H9 (cell line): ENCODE measurements around the gene LRP3. TPM values are rescaled to one million over a fixed set of nuclear protein-coding genes. Genes with fewer than 3 reads are reported as not detected.
A peak's percentile ranks its signal among the peaks of the same experiment; 100 is the strongest.

Source experiments
- DNase-seq: peaks from one replicate; pipeline ENCODE4 v3.0.0-alpha.2; 2017
- H2AFZ ChIP-seq: one replicate; pipeline ENCODE4 v1.6.1; 2013; ENCODE audit warnings: mild to moderate bottlenecking, low read length, control low read depth, moderate library complexity
- H2AK5ac ChIP-seq: 2 replicates; pipeline ENCODE4 v1.6.1; 2013; ENCODE audit warnings: low read length, control low read depth, mixed read lengths; ENCODE audit not compliant: insufficient read length
- H2BK120ac ChIP-seq: one replicate; pipeline ENCODE4 v1.6.1; 2013; ENCODE audit warnings: low read depth, mild to moderate bottlenecking, low read length, control low read depth, inconsistent platforms; ENCODE audit not compliant: poor library complexity, severe bottlenecking
- H2BK12ac ChIP-seq: 2 replicates; pipeline ENCODE4 v1.6.1; 2013; ENCODE audit warnings: low read length, control low read depth, mixed read lengths, low read depth; ENCODE audit not compliant: insufficient read length
- H2BK15ac ChIP-seq: 2 replicates; pipeline ENCODE4 v1.6.1; 2013; ENCODE audit warnings: low read depth, low read length, control low read depth
- H2BK20ac ChIP-seq: one replicate; pipeline ENCODE4 v1.6.1; 2013; ENCODE audit warnings: low read depth, mild to moderate bottlenecking, low read length, control low read depth, inconsistent platforms; ENCODE audit not compliant: poor library complexity, severe bottlenecking
- H2BK5ac ChIP-seq: 2 replicates; pipeline ENCODE4 v1.6.1; 2013; ENCODE audit warnings: low read length, control low read depth, mixed read lengths; ENCODE audit not compliant: insufficient read length
- H3K14ac ChIP-seq: 2 replicates; pipeline ENCODE4 v1.6.1; 2013; ENCODE audit warnings: low read length, control low read depth; ENCODE audit not compliant: insufficient read depth
- H3K18ac ChIP-seq: 2 replicates; pipeline ENCODE4 v1.6.1; 2013; ENCODE audit warnings: low read depth, mild to moderate bottlenecking, mixed read lengths, low read length, control low read depth; ENCODE audit not compliant: insufficient read length
- H3K23ac ChIP-seq: 2 replicates; pipeline ENCODE4 v1.6.1; 2013; ENCODE audit warnings: low read length, control low read depth, mixed read lengths, low read depth; ENCODE audit not compliant: insufficient read length
- H3K23me2 ChIP-seq: 2 replicates; pipeline ENCODE4 v1.6.1; 2013; ENCODE audit warnings: low read depth, mild to moderate bottlenecking, mixed read lengths, low read length, control low read depth; ENCODE audit not compliant: insufficient read length, poor library complexity, severe bottlenecking
- H3K27ac ChIP-seq: 2 replicates; pipeline ENCODE4 v1.5.1; 2013; ENCODE audit warnings: low read length, control low read depth, mixed read lengths, low read depth; ENCODE audit not compliant: insufficient read length
- H3K27me3 ChIP-seq: 2 replicates; pipeline ENCODE4 v1.6.1; 2013; ENCODE audit warnings: low read length, control low read depth, inconsistent platforms; ENCODE audit not compliant: insufficient read depth
- H3K4ac ChIP-seq: 2 replicates; pipeline ENCODE4 v1.6.1; 2013; ENCODE audit warnings: low read depth, mild to moderate bottlenecking, control low read depth, inconsistent platforms, low read length, moderate library complexity
- H3K4me1 ChIP-seq: 2 replicates; pipeline ENCODE4 v1.6.1; 2013; ENCODE audit warnings: low read length, control low read depth, inconsistent platforms; ENCODE audit not compliant: insufficient read depth
- H3K4me2 ChIP-seq: 2 replicates; pipeline ENCODE4 v1.6.1; 2013; ENCODE audit warnings: low read length, control low read depth, mixed read lengths; ENCODE audit not compliant: insufficient read length, insufficient read depth
- H3K56ac ChIP-seq: 2 replicates; pipeline ENCODE4 v1.6.1; 2013; ENCODE audit warnings: low read depth, mild to moderate bottlenecking, mixed read lengths, low read length, control low read depth; ENCODE audit not compliant: insufficient read length
- H3K79me1 ChIP-seq: 2 replicates; pipeline ENCODE4 v1.6.1; 2013; ENCODE audit warnings: low read depth, mild to moderate bottlenecking, moderate library complexity, low read length, control low read depth, inconsistent platforms; ENCODE audit not compliant: insufficient read depth, poor library complexity, severe bottlenecking
- H3K79me2 ChIP-seq: 2 replicates; pipeline ENCODE4 v1.6.1; 2013; ENCODE audit warnings: low read length, control low read depth, inconsistent platforms; ENCODE audit not compliant: insufficient read depth
- H3K9ac ChIP-seq: 2 replicates; pipeline ENCODE4 v1.6.1; 2013; ENCODE audit warnings: low read length, control low read depth, mixed read lengths; ENCODE audit not compliant: insufficient read length; ENCODE audit errors: extremely low read depth
- H3K9me3 ChIP-seq: one replicate; pipeline ENCODE4 v1.6.1; 2013; ENCODE audit warnings: low read depth, low read length, inconsistent platforms; ENCODE audit not compliant: control insufficient read depth
- H3T11ph ChIP-seq: one replicate; pipeline ENCODE4 v1.6.1; 2013; ENCODE audit warnings: mild to moderate bottlenecking, low read length, control low read depth, inconsistent platforms
- H4K20me1 ChIP-seq: one replicate; pipeline ENCODE4 v1.6.1; 2013; ENCODE audit not compliant: control insufficient read depth, insufficient read length, insufficient read depth
- H4K5ac ChIP-seq: 2 replicates; pipeline ENCODE4 v1.6.1; 2013; ENCODE audit warnings: low read depth, mild to moderate bottlenecking, mixed read lengths, low read length, control low read depth; ENCODE audit not compliant: insufficient read length
- H4K8ac ChIP-seq: replicated peaks from 2 replicates; pipeline ENCODE4 v1.6.1; 2013; ENCODE audit warnings: low read length, control low read depth, mixed read lengths, low read depth; ENCODE audit not compliant: insufficient read length
- H4K91ac ChIP-seq: 2 replicates; pipeline ENCODE4 v1.6.1; 2013; ENCODE audit warnings: low read depth, mild to moderate bottlenecking, moderate library complexity, mixed read lengths, low read length, control low read depth; ENCODE audit not compliant: insufficient read length
- H3K27ac Mint-ChIP-seq, 3 experiments: 2 replicates in 2 of 3; 3 replicates in 1 of 3; pipeline ENCODE4 v1.8.0; 2020 to 2021; ENCODE audit warnings: mixed read lengths in 3 of 3, mild to moderate bottlenecking in 1 of 3, moderate library complexity in 1 of 3
- H3K27me3 Mint-ChIP-seq: 2 replicates; pipeline ENCODE4 v1.8.0; 2021; ENCODE audit warnings: low read depth, mild to moderate bottlenecking, moderate library complexity, mixed read lengths
- H3K36me3 Mint-ChIP-seq, 3 experiments: 2 replicates in 2 of 3; 3 replicates in 1 of 3; pipeline ENCODE4 v1.8.0; 2020 to 2021; ENCODE audit warnings: low read depth in 3 of 3, mixed read lengths in 3 of 3; ENCODE audit not compliant: insufficient read depth in 1 of 3
- H3K4me1 Mint-ChIP-seq, 2 experiments: 2 replicates each; pipeline ENCODE4 v1.8.0; 2020; ENCODE audit warnings: mixed read lengths in 2 of 2
- H3K4me3 Mint-ChIP-seq, 2 experiments: 2 replicates in 1 of 2; 3 replicates in 1 of 2; pipeline ENCODE4 v1.8.0; 2020 to 2021; ENCODE audit warnings: mild to moderate bottlenecking in 2 of 2, mixed read lengths in 2 of 2, moderate library complexity in 1 of 2
- H3K9me3 Mint-ChIP-seq, 2 experiments: 2 replicates in 1 of 2; 3 replicates in 1 of 2; pipeline ENCODE4 v1.8.0; 2020; ENCODE audit warnings: mild to moderate bottlenecking in 2 of 2, mixed read lengths in 2 of 2, moderate library complexity in 1 of 2
- WGBS: extraction: QIAGEN DNeasy Blood & Tissue Kit; methylation state at CpG from one replicate; pipeline ENCODE4 v1.1.7; 2013; ENCODE audit warnings: missing lambda C conversion rate, low lambda C conversion rate, mixed read lengths; ENCODE audit not compliant: insufficient read length; ENCODE audit errors: extremely low coverage; 5-methylcytosine and 5-hydroxymethylcytosine counted together
- total RNA-seq: library from RNA; stranded (reverse); gene quantifications from 2 replicates; pipeline ENCODE4 v1.2.1, GENCODE V29; 2021
- TF ChIP-seq, protein P1 (sequence below): fragments of 200-600 bp; sonication (generic); conservative IDR thresholded peaks from 3 replicates; pipeline ENCODE4 v1.8.0; 2021; ENCODE audit warnings: antibody characterized with exemption, mild to moderate bottlenecking

LRP3 gene
- total RNA-seq, 1 experiment from 2014 or later = 29.2 TPM

DNA sequence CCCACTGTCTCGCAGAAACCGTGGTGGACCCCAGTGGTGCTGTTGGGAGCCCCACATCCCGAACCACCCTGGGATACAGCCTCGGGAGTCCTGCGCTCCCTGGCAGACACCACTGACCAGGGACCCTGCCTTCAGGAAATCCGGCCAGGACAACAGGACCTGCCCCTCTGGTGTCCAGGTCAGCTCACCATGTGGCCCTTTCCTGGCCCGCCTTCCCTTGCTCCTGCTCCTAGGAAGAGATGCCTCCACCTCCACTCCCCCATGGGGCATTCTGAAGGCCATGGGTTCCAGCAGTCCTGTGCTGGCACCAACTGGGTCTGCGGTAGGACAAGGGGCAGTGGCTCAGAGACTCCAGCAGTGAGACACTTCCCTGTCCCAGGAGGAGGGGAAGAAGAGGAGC is 54.0 kb downstream of the LRP3 start:
- no peak overlapping the region for H3K56ac ChIP-seq
- H3K4me1 Mint-ChIP-seq = peaks cover 0 to 3% of the 10 kb centered on the region in 2 experiments; a peak in 1 of 4 replicates
- H3K4ac ChIP-seq = no peak overlapping the region
- peaks cover 0 to 5% (median 3%) of the 10 kb centered on the region in 3 experiments; a peak in 2 of 7 replicates for H3K36me3 Mint-ChIP-seq
- TF ChIP-seq, protein P1, sequence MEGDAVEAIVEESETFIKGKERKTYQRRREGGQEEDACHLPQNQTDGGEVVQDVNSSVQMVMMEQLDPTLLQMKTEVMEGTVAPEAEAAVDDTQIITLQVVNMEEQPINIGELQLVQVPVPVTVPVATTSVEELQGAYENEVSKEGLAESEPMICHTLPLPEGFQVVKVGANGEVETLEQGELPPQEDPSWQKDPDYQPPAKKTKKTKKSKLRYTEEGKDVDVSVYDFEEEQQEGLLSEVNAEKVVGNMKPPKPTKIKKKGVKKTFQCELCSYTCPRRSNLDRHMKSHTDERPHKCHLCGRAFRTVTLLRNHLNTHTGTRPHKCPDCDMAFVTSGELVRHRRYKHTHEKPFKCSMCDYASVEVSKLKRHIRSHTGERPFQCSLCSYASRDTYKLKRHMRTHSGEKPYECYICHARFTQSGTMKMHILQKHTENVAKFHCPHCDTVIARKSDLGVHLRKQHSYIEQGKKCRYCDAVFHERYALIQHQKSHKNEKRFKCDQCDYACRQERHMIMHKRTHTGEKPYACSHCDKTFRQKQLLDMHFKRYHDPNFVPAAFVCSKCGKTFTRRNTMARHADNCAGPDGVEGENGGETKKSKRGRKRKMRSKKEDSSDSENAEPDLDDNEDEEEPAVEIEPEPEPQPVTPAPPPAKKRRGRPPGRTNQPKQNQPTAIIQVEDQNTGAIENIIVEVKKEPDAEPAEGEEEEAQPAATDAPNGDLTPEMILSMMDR = no peak
- DNase-seq = no peak
- H2BK12ac ChIP-seq = no peak overlapping the region
- no peaks in the 10 kb centered on the region for H3K23me2 ChIP-seq
- H3K4me2 ChIP-seq = no peak overlapping the region
- H2BK5ac ChIP-seq = no peak overlapping the region
- no peaks in the 10 kb centered on the region for H3K79me1 ChIP-seq
- no peak overlapping the region for H2BK120ac ChIP-seq
- no peak overlapping the region for H3K23ac ChIP-seq
- no peak overlapping the region for H3K27ac ChIP-seq
- H2BK15ac ChIP-seq = no peak overlapping the region
- peaks cover 9 to 10% of the 10 kb centered on the region in 2 experiments; a peak in 3 of 5 replicates for H3K9me3 Mint-ChIP-seq
- H3K4me1 ChIP-seq = no peaks in the 10 kb centered on the region
- no peak overlapping the region for H3K14ac ChIP-seq
- H3K9me3 ChIP-seq = no peaks in the 10 kb centered on the region
- no peaks in the 10 kb centered on the region for H4K20me1 ChIP-seq
- H4K91ac ChIP-seq = no peak overlapping the region
- H4K8ac ChIP-seq = no peak overlapping the region
- no peaks in the 10 kb centered on the region for H3K79me2 ChIP-seq
- no peak overlapping the region for H3K9ac ChIP-seq
- peaks cover 13% of the 10 kb centered on the region for H3K27me3 Mint-ChIP-seq
- no CpG with 5 or more reads among the region's 8 CpGs for WGBS
- H2AFZ ChIP-seq = no peak overlapping the region
- no peaks in the 10 kb centered on the region for H3K27me3 ChIP-seq
- no peak overlapping the region for H3K18ac ChIP-seq
- H3K27ac Mint-ChIP-seq = peak overlapping the region in 1 of 3 experiments; percentile 64; a peak in 1 of 7 replicates
- H3K4me3 Mint-ChIP-seq = no peak overlapping the region; a peak in 1 of 5 replicates
- no peak overlapping the region for H2BK20ac ChIP-seq
- H2AK5ac ChIP-seq = no peak overlapping the region
- H3T11ph ChIP-seq = no peak overlapping the region
- H4K5ac ChIP-seq = no peak overlapping the region
